Adrenal gland (tissue), 12 donors: ENCODE results near the gene FAM50A. TPM values are rescaled to one million over a fixed set of nuclear protein-coding genes. Genes with fewer than 3 reads are reported as not detected.

Experiments
- DNase-seq, 7 donors: peaks; one replicate each; pipeline ENCODE4 v3.0.0-alpha.2; 2019 to 2020
- H3K27ac ChIP-seq, 5 donors: fragments of 200-600 bp; sonication (generic) in 4 of 5; 1 replicate in 3 of 5; 2 replicates in 2 of 5; pipeline versions ENCODE4 v1.5.1 to v1.8.0; 2016 to 2020; ENCODE audit warnings: mild to moderate bottlenecking in 1 of 5
- H3K27me3 ChIP-seq: fragments of 200-600 bp; 2 replicates; pipeline ENCODE4 v1.8.0; 2021
- H3K36me3 ChIP-seq, 2 donors: fragments of 200-600 bp; replicated peaks in 1 of 2; 1 replicate in 1 of 2; 2 replicates in 1 of 2; pipeline versions ENCODE4 v1.5.1 to v1.8.0; 2018 to 2022
- H3K4me1 ChIP-seq, 2 donors: fragments of 200-600 bp; replicated peaks in 1 of 2; 1 replicate in 1 of 2; 2 replicates in 1 of 2; pipeline versions ENCODE4 v1.5.1 to v1.8.0; 2018 to 2021
- H3K4me3 ChIP-seq, 4 donors: fragments of 200-600 bp; sonication (generic) in 3 of 4; one replicate each; pipeline ENCODE4 v1.5.1; 2016 to 2018
- H3K9me3 ChIP-seq, 3 donors: fragments of 200-600 bp; sonication (generic) in 1 of 3; replicated peaks in 1 of 3; 1 replicate in 2 of 3; 2 replicates in 1 of 3; pipeline versions ENCODE4 v1.5.1 to v1.8.0; 2016 to 2021
- CTCF ChIP-seq, 6 experiments: fragments of 450-650 bp in 4 of 6; fragments of 200-600 bp in 2 of 6; sonication (generic) in 1 of 6; IDR thresholded peaks; 1 replicate in 5 of 6; 2 replicates in 1 of 6; pipeline versions ENCODE4 v1.5.1 to v1.8.0; 2016 to 2021; ENCODE audit warnings: antibody characterized with exemption in 6 of 6, mild to moderate bottlenecking in 2 of 6, moderate library complexity in 1 of 6
- POLR2A ChIP-seq, 2 donors: fragments of 450-650 bp; IDR thresholded peaks; one replicate each; pipeline ENCODE4 v1.6.1; 2017; ENCODE audit warnings: antibody characterized with exemption in 2 of 2, mild to moderate bottlenecking in 2 of 2, moderate library complexity in 1 of 2
- WGBS, 4 donors: extraction: QIAGEN DNeasy Blood & Tissue Kit in 2 of 4; methylation state at CpG; one replicate each; pipeline versions ENCODE4 v1.1.5 to v1.1.7; 2013 to 2017; 5-methylcytosine and 5-hydroxymethylcytosine counted together
- intact Hi-C, 2 donors: fragments of 100-400 bp; cut with DNase I; formaldehyde crosslinking; loops; one replicate each; pipeline versions ENCODE4 v1.14.1 to v1.15.0; 2022 to 2023
- polyA plus RNA-seq, 3 donors: library from polyadenylated mRNA; stranded (reverse); fragments of 200-250 nt in 2 of 3; fragments of 350-450 nt in 1 of 3; fragmentation: Illumina TruSeq in 1 of 3; extraction: RNeasy Lipid Tissue Mini Kit (QIAGEN cat#74804) in 1 of 3; gene quantifications; one replicate each; pipeline ENCODE4 v1.2.3, GENCODE V29; 2013 to 2014
- total RNA-seq, 9 donors: library from RNA; depleted of rRNA in 4 of 9; stranded (reverse); fragments of >200 nt in 4 of 9; fragments of 120-200 nt in 1 of 9; fragmentation: NEBNext Ultra II Directional in 1 of 9; extraction: Animal tissue kit (Norgen Biotek cat#: 25700) in 1 of 9; gene quantifications; one replicate each; pipeline versions ENCODE4 v1.1.0 to v1.2.4, GENCODE V29; 2013 to 2023
- donor health status: healthy with polysubstance abuse.
- donor health status: Bipolar disorder and iron deficiency.
- donor health status: DM: yes; HTN: yes; CAD: no.
- donor health status: DM: no; HTN: no; CAD: no.
- donor health status: DM: no; HTN: no; CAD: no.
- donor health status: DM: yes; HTN: yes; CAD: no.

The FAM50A gene
- total and polyA plus RNA-seq, 12 donors: 25.1 to 451 (median 59.4) TPM

GRCh38 chrX:154470434-154470833 is 26.5 kb downstream of the FAM50A start:
- Histone ChIP-seq H3K4me1 (no peaks in the 10 kb centered on the region), H3K4me3 (no peak overlapping the region), H3K36me3 (peaks cover 0 to 61% of the 10 kb centered on the region in 2 donors), H3K27me3 (no peaks in the 10 kb centered on the region), H3K9me3 (no peaks in the 10 kb centered on the region), H3K27ac (no peak overlapping the region)
- TF ChIP-seq CTCF (IDR thresholded peaks at IDR 0.05) (no peak), POLR2A (IDR thresholded peaks at IDR 0.05) (no peak)
- intact Hi-C loops: no loop called here
- 76 to 95% (median 92%) methylated on average over 4 to 14 of the region's 14 CpGs for WGBS, 4 donors
- no peak for DNase-seq

- 89 to 93% (median 92%) methylated on average over 15 to 23 of the region's 23 CpGs; no CpG with 5 or more reads in 1 of the 4 donors for WGBS, 4 donors
Observed at GRCh38 chrX:154470914-154471568, 27.1 kb downstream of the FAM50A start.

GRCh38 chrX:154471839-154472684 is 28.1 kb downstream of the FAM50A start:
- Histone ChIP-seq H3K9me3 (no peaks in the 10 kb centered on the region), H3K36me3 (peaks cover 0 to 44% of the 10 kb centered on the region in 2 donors), H3K4me3 (no peak overlapping the region), H3K27me3 (no peaks in the 10 kb centered on the region), H3K27ac (no peak overlapping the region), H3K4me1 (no peaks in the 10 kb centered on the region)
- no peak for TF ChIP-seq CTCF (IDR thresholded peaks at IDR 0.05)
- TF ChIP-seq POLR2A (IDR thresholded peaks at IDR 0.05): no peak
- intact Hi-C loops: no loop called here
- 86 to 93% (median 91%) methylated on average over 13 to 22 of the region's 23 CpGs for WGBS, 4 donors
- no peak for DNase-seq

More at GRCh38 chrX:154470914-154471568, 27.1 kb downstream of the FAM50A start:
- Histone ChIP-seq H3K9me3 (no peaks in the 10 kb centered on the region), H3K27me3 (no peaks in the 10 kb centered on the region), H3K27ac (no peak overlapping the region), H3K36me3 (peaks cover 0 to 55% of the 10 kb centered on the region in 2 donors), H3K4me1 (no peaks in the 10 kb centered on the region), H3K4me3 (no peak overlapping the region)
- TF ChIP-seq CTCF (IDR thresholded peaks at IDR 0.05) (no peak), POLR2A (IDR thresholded peaks at IDR 0.05) (no peak)
- intact Hi-C loops: no loop called here
- DNase-seq: no peak
